NCI-H2227 treated with DMSO at 0.1 percent for 48 hours (cell line): Measurements from ENCODE around the gene GALNT14.

Experiments used
- DNase-seq: peaks from one replicate; lab custom pipeline; 2025; lab: John Stamatoyannopoulos, UW

GALNT14 gene

DNA sequence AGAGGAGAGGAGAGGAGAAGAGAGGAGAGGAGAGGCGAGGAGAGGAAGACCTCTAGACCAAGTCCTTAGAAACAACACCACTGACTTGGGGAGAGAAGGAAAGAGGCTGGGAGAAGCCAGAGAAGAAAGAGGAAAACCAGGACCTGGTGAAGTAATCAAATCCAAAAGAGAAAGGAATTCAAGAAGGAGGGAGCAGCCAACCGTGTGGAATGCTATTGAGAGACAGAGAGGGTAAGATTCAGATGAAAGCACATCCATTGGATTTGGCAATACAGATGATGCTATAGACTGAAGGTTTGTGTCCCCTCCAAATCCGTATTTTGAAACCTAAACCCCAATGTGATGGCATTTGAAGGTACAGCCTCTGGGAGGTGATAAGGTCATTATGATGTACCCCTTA, 50.7 kb downstream of the GALNT14 start:
- DNase-seq: no peak

DNA sequence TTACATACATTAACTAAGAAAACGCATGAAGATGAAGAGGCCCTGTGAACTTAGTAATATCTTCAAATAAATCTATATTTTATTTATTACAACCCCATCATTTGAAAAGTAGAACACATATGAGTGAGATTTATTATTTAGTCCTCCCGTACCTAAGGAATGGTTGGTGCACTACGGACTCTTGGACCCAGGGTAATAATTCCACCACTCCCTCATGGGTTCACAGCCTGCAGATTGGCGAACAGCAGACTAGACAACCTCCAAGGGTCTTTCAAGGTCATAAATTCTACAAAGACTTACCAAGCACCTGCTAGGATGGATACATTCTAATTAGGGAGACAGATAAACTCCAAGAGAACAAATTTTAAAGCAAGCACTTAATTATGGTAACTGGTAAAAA, 51.6 kb downstream of the GALNT14 start:
- DNase-seq: no peak

DNA sequence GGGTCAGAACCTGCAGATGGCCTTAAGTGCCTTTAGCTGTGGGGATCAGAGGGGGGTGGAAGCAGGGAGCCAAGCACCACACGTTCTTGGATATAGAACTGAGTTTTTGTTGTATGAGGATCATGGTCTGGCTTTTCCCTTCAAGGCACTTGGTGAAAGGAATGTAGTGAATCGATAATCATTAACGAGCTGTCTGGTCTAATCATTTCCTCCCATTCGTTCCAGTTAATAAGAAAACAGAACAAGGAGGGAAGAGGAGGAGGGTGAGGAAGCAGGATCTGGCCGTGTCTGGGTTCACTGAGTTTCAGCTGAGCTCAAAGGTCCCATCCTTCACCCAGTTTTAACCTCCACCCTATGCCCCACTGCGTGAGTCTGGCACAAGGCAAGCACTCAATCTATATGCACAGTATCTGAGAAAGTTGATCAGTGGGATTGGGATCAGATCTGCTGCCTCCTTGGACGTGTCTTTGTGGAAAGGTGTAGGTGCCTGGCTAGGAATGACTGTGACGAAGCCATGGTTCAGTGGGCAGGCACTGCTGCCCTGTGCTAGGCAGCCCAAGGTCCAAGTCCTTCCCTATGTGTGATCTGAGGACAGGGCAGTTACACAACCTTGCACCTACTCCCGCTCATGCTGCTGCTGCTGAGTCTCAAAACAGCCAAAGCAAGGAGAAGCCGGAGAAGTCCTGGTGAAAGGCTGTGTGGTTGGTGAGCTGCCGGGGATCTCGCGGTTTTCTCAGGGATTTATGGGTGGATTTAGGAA, 54.8 kb downstream of the GALNT14 start:
- no peak for DNase-seq

DNA sequence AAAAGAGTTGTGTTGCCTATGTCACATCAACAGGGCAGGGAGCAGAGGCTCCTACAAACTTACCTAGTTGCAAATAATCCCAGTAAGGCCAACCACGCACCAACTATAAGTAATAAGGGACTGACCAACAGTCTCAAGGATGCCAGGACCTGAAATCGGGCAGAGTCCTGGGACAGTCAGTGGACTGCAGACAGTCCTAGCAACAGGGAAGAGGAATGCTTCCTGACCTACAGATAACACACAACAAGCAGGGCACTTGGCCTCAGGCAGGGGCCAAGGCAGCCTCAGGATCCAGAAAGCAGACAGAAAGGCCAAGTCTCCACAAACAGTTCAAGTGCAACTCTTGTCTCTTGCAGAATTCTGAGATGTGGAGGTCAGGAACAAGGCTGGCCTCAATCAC, 56.2 kb downstream of the GALNT14 start:
- no peak for DNase-seq

DNA sequence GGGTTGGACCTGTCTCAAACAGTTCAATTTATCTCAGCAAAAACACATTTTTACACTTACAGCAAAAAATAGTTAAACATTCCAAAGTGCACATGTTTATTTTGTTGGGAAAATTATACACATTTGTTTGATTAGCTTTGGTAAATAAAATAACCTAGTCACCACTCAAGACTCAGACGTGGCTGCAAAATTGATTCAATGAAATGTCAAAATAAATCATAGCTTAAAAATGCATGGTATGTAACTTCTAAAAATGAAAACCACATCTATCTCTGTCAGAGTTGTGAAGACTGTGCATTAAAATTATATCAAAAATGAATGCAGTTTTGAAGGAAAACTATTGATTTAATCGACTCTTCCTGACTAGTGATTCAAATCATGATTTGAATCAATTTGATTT, 56.7 kb downstream of the GALNT14 start:
- no peak for DNase-seq

DNA sequence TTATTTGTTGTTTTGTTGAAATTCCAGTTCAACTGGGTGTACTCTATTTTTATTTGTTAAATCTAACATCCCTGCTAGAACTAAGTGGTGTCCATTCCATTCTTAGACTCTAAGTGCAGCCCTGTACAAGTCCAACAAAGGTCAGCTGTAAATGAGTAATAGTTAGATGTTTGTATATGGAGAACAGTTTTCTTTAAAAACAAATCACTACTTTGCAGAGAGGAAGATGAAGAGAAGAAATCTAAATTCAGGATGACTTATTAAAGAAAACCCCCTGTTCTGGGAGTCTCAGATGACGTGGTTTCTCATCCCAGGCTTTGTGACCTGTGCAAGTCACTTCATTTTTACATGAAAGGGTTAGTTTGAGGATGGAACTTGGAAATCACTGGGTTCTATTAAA, 57.9 kb downstream of the GALNT14 start:
- DNase-seq: no peak

DNA sequence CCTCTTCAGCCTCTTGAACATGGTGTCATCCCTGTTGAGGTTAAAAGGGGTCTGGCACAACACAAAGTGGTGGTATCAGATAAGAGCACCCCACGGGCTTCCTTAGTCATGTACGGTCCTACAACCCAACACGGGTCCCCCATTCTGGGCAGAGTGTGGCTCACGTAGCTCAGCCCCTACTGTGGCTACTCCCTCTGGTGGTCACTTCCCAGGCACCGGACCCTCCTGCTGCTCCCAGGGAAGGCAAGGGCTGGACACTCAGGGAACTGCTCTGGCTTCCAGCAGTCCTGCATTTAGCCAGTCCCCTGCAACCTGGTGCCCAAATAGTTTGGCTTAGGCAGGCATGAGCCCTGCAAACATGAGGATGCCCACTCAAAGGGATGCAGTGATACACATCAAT, 58.6 kb downstream of the GALNT14 start:
- DNase-seq: no peak

DNA sequence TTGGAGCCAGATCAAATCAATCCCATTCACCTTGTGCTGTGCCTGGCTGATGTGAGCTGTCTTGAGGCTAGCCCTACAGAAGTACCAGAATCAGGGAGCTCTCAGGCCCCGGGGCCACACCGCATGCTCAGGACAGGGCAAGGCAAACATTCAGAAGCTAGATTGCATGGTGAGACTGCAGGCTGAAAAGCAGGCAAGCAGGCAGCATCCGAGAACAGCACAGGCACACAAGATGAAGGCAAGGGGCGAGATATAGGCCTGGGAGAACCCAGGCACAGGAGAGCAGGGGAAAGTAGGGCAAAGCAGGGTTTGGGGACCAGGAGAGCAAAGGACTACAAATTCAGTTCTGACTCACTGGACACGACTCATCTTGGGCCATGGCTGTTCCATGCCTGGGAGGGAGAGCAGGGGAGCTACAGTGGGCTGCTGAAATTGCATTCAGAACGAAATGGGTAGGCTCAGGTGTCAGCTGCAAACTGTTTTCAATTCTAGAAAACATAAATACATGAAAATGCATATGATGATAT, 59.6 kb downstream of the GALNT14 start:
- no peak for DNase-seq

DNA sequence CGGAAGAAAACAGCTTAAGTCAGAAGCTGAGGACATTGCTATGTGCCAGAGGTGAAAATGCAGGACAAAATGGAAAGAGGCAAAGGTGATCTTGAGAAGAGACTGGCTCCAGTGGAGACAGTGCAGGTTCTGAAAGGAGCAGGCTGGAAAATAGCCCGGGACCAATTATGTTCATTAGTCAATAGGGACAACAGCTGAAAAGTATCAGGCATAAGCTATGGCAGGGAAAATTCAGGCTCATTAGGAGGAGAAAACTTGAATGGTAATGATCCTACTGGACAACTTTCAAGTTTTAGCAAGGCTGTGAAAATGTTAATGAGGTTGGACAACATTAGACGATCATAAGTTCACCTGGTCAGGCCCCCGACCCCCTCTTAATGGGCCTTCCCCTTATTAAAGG, 60.2 kb downstream of the GALNT14 start:
- DNase-seq: no peak

DNA sequence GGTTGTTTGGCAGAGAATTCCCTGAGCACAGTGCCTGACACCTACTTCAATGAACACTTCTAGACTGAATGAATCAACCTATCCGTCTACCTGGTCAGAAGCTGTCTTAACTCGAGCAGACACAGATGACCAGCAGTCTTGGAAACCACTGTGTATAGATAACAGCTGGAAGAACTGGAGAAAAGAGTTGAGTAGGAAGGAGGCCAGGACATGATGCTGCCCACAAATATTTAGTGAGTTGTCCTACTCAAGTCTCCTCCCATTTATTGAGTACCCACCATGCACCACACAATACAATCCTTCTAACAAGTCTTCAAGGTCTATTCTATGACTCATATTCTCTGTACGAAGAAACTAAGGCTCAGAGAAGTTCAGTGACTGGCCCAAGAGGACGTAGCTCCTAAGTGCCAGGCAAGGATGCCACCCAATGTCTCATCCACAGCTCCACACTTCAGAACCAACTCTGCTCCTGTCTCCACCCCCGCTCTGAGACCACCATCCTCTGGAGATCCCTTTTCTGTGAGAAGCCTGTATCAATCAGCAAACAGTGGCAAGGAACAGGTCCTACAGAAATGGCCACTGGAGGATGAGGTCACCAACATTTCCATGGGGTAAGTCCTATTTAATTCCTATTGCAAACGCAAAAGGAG, 62.2 kb downstream of the GALNT14 start:
- no peak for DNase-seq

DNA sequence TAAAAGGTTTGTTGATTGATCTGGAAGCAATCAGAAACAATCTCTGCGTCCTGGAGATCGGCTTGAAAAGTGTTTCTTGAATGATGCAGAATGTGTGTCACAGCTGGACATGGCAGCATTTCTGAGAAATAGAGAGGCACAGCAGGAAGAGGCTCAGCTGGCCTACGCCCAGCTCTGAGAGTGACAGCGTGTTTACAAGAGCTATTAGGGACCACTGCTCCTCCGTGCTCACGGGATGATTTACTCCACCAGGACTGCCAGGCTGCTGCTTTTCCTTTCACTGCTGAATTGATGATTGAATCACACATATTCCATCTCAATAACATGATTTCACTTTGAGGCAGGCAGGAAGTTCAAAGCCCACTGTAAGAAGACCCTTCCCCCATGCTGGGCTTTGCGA, 62.8 kb downstream of the GALNT14 start:
- DNase-seq: no peak

DNA sequence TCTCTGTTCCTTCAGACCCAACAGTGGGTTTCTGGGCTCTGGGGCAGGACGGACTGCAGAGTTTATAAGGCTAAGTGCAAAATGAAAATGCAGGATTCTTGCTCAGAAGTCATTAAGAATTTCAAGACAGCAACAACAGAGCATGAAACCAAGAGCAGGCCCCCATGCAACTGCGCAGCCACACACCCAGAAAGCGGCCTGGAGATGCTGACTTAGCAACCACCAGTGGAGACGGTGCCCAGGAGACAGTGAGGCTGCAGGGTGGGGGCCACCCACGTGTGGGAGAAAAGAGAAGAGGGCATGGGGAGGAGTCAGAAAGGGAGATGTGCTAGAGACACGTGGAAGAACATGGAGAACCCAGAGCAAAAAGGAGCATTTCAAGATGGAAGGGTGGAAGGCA, 66.5 kb downstream of the GALNT14 start:
- no peak for DNase-seq

DNA sequence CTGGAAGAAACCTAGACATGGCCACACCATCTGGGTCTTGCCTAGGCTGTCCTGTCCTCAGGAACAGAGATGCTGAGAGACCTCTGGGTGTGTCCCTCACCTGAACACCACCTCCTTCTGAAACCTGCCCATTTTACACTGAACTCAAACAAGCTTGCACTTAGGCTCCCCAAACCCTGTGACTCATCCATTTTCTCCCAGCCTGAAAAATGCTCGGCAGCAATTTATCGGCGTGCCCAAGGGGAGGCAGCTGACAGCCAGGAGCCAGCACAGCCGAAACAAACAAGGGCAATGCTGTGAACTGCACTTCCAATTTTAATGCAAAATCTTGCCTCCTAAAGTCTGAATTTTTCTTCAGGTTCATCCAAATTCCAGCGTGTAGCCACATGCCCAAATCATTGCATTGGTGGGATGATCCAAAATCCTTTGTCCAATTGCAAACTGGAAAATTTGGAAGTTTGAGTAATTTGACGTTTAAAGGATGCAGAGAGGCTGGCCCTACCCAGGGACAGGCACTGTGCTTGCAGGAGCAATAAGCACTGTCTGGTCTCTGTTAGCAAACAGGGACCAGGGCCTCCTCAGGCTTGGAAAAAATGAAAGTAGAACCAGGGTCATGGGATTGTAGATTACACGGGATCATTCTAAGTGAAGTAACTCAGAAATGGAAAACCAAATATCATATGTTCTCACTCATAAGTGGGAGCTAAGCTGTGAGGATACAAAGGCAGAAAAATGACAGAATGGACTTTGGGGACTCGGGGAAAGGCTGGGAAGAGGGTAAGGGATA, 67.7 kb downstream of the GALNT14 start:
- DNase-seq: no peak

DNA sequence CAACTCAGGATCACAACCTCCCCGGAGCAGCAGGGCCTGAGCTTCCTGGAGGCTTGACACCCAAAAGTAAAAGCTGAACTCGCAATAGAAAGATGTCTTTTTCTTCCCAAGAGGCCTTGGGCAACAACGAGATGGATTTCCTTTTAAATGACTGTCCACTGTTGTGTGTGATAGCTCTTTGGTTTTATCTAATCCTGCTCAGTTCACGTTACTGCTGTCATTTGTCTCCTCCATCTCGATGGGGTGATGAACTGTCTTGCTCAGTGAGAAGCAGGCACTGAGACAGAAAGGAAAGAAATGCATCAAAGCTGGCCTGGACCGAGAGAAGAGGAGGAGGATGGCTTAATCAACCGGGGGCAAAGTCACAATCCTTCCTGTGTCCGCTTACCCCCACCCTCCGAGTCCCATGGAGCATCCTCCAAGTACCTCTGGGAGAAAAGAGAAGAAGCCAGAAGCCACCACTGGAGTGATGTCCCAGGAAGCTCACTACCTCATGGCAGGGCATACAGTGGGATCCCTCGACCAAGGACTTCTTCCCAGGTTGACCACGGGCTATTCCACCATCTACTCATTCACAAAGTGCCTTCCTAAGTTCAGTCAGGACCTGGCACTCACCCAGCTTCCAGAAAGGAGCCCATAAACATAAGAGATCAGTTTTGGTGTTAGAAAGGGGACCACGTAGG, 68.5 kb downstream of the GALNT14 start:
- DNase-seq: no peak

DNA sequence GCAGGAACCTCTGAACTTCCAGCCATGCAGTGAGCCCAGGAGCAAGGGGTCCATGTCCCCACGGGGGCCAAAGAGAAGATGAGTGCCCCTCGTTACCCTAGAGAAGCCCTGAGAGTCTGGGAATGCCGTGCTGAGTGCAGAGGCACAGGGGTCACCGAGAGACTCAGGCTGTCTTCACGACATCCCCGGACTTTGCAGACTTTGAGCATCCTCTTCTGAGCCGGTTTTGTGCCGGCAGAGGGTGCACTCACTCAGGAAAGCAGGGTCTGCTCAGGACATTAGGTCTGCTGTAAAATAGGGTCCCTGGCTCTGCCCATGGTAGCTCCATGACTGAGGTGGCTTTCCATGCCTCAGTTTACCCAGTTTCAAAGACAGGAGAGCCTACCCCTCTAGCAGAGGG, 71.0 kb downstream of the GALNT14 start:
- DNase-seq: no peak

DNA sequence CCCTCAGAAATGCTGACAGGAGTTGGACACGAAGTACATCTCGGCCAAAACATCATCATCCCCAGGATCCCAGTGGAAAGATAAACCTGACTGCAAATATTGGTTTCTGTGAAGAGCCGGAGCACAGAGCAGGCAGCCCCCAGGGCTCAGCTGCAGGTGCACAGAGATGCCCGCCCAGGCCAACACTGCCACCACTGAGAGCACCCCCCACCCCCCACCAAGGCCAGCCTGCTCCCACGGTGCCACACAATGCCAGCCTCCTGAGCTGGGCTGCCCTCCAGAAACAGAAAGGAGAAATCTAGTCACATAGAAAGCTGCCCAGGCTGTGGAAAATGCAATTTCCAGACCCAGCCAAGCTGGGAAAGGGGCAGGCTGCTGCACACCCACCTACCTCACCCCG, 71.7 kb downstream of the GALNT14 start:
- DNase-seq: no peak

DNA sequence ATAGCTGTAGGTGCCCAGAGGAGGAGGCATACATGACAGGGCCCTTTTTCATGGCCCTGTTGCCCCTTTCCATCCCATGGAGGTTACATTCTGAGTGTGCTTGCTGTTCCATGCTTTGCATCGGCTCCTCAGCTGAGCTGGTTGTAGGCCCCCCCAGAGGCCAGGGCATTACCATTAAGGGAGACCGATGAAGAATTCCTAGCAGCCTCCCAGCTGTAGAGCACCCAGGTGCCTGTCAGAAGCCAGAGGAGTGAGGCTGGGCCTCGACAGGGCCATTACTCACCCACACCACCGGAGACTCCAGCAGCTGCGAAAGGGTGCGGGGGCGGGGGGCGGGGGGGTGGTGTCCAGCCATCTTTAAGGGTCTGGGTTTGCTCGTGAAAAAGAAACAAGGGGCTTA, 72.2 kb downstream of the GALNT14 start:
- DNase-seq: no peak

DNA sequence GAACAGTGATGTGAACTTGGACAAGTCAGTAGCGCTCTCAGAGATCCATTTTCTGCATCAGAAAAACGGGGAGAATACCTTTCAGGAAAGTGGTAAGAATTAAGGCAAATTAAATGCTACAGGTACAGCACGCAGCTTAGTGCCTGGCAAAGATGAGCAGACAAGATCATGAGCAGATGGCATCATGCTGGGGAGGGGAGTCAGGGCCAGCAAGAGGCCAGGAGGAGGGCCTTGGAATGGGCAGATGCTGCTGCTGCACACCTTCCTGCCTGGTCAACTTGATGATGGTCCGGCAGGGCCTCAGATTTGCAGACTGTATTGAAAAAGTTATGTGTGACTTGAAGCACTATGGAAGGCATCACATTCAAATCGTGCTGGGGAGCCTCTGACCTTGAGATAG, 72.9 kb downstream of the GALNT14 start:
- DNase-seq: no peak

DNA sequence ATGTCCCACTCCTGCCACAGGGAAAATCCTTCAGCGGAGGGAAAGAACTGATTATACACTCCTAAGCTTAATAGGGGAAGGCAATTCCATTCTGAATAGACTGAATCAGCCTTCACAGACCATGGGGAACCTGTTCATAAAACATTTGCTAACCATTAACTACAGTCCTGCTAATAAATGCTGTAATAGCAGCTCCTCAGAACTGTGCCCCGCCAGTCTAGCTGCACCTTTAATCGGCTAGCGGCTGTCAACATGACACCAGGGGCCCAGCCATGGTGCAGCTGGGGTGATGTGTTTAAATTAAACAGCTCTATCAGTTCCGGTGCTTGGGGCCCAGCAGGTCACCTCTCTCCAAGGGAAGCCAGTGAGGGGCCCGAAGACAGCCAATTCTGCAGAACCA, 77.8 kb downstream of the GALNT14 start:
- no peak for DNase-seq

DNA sequence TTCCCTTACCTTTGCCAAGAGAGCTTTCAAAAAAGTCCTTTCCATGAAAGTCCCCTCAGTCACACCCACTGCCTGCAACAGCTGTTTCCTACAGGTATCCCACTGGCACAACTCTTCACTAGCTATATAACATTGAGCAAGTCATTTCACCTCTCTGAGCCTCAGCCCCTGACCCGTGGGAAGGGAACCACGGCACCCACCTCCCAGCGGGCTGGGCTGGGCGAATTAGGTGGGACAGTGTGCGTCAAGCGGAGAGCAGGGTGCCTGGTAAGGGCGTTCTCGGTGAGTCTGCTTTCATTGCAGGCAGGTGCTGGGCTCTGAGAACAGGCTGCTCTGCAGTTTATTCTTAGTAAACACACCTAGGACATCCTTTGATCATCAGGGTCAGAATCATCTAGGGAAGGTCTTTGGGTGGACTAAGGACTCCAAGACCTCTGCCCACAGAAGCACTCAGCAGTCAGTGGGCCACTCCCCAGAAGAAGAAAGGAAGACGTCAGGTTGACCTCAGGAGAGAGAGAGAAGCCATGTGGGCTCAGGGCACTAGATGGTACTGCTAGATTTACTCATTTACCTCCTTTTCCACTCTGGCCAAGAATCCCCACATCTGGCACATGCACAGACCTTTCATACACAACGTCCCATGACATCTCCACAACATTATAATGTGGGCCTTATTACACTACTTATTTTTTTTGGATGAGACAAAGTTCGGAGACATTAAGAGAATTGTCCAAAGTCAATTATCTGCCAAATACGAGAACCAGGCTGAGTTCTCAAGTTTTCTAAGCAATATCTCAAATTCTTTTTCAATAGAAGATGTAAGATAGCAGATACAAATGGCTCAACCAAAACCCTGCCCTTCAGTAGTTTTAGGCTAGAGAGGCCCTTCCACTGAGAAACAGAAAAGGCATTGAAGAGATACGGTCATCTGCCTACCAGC, 79.9 kb downstream of the GALNT14 start:
- DNase-seq: no peak

DNA sequence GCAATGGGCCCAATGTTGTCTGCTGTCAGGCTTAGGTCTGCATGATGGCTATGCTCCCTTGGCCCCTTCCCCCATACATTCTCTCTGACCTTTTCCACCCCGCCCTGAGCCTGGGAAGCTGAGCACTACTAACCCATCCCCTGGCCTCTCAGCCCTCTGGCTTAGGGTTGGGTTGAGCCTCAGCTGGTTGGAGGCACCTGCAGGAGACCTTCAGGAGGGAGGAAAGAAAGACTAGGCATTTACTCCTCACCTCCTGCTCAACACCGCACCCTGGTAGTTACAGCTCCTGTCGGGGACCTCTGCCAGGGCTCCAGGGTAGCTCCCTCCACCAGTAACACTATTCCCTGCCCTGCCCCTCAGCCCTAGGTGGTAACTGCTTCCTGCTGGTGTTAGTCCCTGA, 80.5 kb downstream of the GALNT14 start:
- no peak for DNase-seq
